Osteoblast (primary cell): ENCODE data around the gene MAP3K7CL. TPM values are rescaled to one million over a fixed set of nuclear protein-coding genes. Genes with fewer than 3 reads are reported as not detected.
"Not testable (repeated sequence)": the region's sequence is repeated elsewhere in the genome, so short reads cannot be mapped to it uniquely, and the experiment has no call there.

Source experiments
- DNase-seq: peaks from one replicate; pipeline ENCODE4 v3.0.0; 2011; ENCODE audit warnings: low spot score, mixed read lengths; ENCODE audit not compliant: insufficient read length; ENCODE audit errors: missing footprints
- H2AFZ ChIP-seq: 2 replicates; pipeline ENCODE4 v1.6.0; 2011; ENCODE audit warnings: mild to moderate bottlenecking, low read length
- H3K27ac ChIP-seq: 2 replicates; pipeline ENCODE4 v1.5.1; 2011; ENCODE audit warnings: mild to moderate bottlenecking, low read depth, low read length, moderate library complexity
- H3K27me3 ChIP-seq: 2 replicates; pipeline ENCODE4 v1.6.0; 2012; ENCODE audit warnings: mild to moderate bottlenecking, control low read depth, inconsistent platforms, low read length, moderate library complexity; ENCODE audit not compliant: insufficient read depth
- H3K36me3 ChIP-seq: 2 replicates; pipeline ENCODE4 v1.5.1; 2011; ENCODE audit warnings: mild to moderate bottlenecking, low read length, control low read depth, moderate library complexity; ENCODE audit not compliant: insufficient read depth
- H3K4me1 ChIP-seq: 2 replicates; pipeline ENCODE4 v1.5.1; 2011; ENCODE audit warnings: mild to moderate bottlenecking, low read length, control low read depth, moderate library complexity; ENCODE audit not compliant: insufficient read depth
- H3K4me2 ChIP-seq: 2 replicates; pipeline ENCODE4 v1.6.0; 2011; ENCODE audit warnings: mild to moderate bottlenecking, low read length; ENCODE audit not compliant: insufficient read depth
- H3K4me3 ChIP-seq: fragments of 200-600 bp; sonication (generic); 3 replicates; pipeline ENCODE4 v1.5.1; 2012; ENCODE audit warnings: mild to moderate bottlenecking, low read length, inconsistent platforms; ENCODE audit not compliant: insufficient read depth
- H3K79me2 ChIP-seq: 2 replicates; pipeline ENCODE4 v1.6.0; 2012; ENCODE audit warnings: mild to moderate bottlenecking, low read length, control low read depth, inconsistent platforms; ENCODE audit not compliant: insufficient read depth
- H3K9me3 ChIP-seq: 2 replicates; pipeline ENCODE4 v1.5.1; 2011; ENCODE audit warnings: low read depth, low read length, control low read depth
- H4K20me1 ChIP-seq: 2 replicates; pipeline ENCODE4 v1.6.0; 2012; ENCODE audit warnings: mild to moderate bottlenecking, low read length, control low read depth; ENCODE audit not compliant: insufficient read depth
- total RNA-seq: library from RNA; depleted of rRNA; stranded (reverse); fragments of >200 nt; gene quantifications from 2 replicates; pipeline ENCODE4 v1.2.3, GENCODE V29; 2012
- TF ChIP-seq, protein P1 (sequence below): IDR thresholded peaks from 2 replicates; pipeline ENCODE4 v1.5.1; 2011; ENCODE audit warnings: mild to moderate bottlenecking, low read depth, low read length, moderate library complexity; ENCODE audit errors: extremely low read depth

Gene MAP3K7CL
- total RNA-seq, 1 donor: 19.9 TPM

DNA sequence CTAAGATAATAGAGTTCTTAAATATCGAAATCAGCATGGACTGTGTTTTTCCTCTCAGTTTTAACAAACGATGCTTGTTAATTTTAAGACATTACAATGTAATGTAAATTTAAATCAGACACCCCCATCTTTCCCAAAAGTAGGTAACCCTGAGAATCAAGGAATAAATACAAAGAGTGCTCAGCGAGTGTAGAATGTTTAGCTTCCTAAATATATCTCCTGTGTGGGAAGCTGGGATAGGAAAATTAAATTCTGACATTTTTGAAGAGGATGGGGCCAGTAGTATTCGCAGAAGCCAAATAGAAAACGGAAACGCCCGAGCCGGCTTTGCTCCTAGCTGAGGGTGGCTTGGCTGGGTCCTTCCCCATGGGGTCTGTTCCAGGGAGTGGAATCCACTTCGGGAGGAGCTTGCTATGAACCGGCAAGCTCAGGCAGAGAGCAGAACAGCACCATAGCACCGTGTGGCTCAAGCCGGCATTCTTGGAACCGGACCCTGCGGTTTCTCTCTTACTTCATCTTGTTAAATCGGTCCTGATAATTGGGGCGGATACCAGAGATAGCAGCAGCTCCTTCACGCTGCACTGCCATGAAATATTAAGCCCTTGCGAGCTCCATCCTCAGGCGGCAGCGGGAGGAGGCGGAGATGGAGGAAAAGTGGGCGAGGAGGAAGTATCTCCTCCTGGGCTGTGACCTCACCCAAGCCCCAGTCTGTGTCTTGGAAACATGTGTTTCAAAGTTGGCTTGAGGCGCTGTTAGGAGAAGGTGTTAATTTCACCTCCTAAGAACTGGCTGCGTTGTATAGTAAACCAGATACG, 24.9 kb downstream of the MAP3K7CL start:
- H3K4me1 ChIP-seq: peaks cover 17% of the 10 kb centered on the region
- peaks cover 1% of the 10 kb centered on the region for H3K36me3 ChIP-seq
- H3K27me3 ChIP-seq: no peaks in the 10 kb centered on the region
- H3K79me2 ChIP-seq: no peaks in the 10 kb centered on the region
- H4K20me1 ChIP-seq: no peaks in the 10 kb centered on the region
- TF ChIP-seq, protein P1, sequence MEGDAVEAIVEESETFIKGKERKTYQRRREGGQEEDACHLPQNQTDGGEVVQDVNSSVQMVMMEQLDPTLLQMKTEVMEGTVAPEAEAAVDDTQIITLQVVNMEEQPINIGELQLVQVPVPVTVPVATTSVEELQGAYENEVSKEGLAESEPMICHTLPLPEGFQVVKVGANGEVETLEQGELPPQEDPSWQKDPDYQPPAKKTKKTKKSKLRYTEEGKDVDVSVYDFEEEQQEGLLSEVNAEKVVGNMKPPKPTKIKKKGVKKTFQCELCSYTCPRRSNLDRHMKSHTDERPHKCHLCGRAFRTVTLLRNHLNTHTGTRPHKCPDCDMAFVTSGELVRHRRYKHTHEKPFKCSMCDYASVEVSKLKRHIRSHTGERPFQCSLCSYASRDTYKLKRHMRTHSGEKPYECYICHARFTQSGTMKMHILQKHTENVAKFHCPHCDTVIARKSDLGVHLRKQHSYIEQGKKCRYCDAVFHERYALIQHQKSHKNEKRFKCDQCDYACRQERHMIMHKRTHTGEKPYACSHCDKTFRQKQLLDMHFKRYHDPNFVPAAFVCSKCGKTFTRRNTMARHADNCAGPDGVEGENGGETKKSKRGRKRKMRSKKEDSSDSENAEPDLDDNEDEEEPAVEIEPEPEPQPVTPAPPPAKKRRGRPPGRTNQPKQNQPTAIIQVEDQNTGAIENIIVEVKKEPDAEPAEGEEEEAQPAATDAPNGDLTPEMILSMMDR: no peak
- peak; percentile 68 for DNase-seq
- H3K9me3 ChIP-seq: no peaks in the 10 kb centered on the region
- peak overlapping the region; percentile 67 for H3K27ac ChIP-seq
- H2AFZ ChIP-seq: peak overlapping the region; percentile 71
- peak overlapping the region; percentile 82 for H3K4me2 ChIP-seq
- H3K4me3 ChIP-seq: peak overlapping the region; percentile 57

DNA sequence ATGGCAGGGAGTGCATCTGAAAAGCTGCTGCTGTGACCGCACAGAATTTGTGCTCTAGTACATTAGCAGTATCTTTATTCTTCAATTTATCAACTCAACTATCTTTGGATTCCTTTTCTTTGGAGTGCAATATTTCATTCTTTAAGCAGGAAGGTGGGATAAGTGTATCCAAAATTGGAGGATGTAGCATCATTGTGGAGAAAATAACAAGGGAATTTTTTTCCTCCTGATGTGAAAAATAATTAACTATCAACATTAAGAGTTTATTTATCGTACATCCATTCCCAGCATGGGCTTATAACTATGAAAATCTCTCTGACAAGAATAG, 25.5 kb downstream of the MAP3K7CL start:
- no peaks in the 10 kb centered on the region for H3K9me3 ChIP-seq
- H3K27me3 ChIP-seq: no peaks in the 10 kb centered on the region
- H4K20me1 ChIP-seq: no peaks in the 10 kb centered on the region
- TF ChIP-seq, protein P1: no peak
- peak overlapping the region; percentile 71 for H2AFZ ChIP-seq
- no peaks in the 10 kb centered on the region for H3K79me2 ChIP-seq
- peak overlapping the region; percentile 67 for H3K27ac ChIP-seq
- H3K4me3 ChIP-seq: peak overlapping the region; percentile 57
- H3K4me1 ChIP-seq: peaks cover 17% of the 10 kb centered on the region
- peaks cover 4% of the 10 kb centered on the region for H3K36me3 ChIP-seq
- peak overlapping the region; percentile 82 for H3K4me2 ChIP-seq
- DNase-seq: no peak

DNA sequence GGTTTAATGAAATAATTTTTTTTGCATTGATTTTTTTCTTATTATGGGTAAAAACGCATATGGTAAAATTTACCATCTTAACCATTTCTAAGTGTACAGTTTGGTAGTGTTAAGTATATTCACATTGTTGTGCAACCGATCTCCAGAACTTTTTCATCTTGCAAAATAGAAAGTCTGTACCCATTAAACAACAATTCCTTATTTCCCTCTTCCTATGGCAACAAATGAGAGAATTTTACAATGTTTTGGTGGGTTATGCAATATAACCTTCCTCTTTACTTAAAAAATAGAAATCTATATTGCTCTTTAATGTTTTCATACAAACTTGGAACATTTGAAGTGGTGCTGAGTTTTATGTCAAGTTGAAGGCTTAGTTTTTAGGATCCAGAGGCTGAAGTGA, 26.6 kb downstream of the MAP3K7CL start:
- Histone ChIP-seq H3K9me3 (no peaks in the 10 kb centered on the region), H2AFZ (no peak overlapping the region), H3K27me3 (no peaks in the 10 kb centered on the region), H3K4me3 (no peak overlapping the region), H3K4me2 (no peak overlapping the region), H3K36me3 (peaks cover 4% of the 10 kb centered on the region), H3K79me2 (no peaks in the 10 kb centered on the region), H3K4me1 (peaks cover 17% of the 10 kb centered on the region), H3K27ac (no peak overlapping the region), H4K20me1 (no peaks in the 10 kb centered on the region)
- no peak for DNase-seq
- TF ChIP-seq, protein P1: no peak

DNA sequence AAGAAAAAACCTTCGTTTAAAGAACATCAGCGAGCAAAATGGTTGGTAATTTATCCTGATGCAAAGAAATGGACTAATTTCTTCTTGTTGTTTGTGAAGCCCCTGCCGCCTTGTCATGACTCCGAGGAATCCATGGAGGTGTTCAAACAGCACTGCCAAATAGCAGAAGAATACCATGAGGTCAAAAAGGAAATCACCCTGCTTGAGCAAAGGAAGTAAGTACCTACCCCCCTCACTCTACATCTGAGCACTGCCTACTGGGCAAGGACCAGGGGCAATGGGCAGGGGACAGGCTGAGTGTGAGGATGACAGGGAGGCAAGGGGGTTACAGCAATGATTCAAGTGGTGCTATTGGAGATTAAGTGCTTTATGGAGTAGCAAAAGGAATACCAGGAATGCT, 29.4 kb downstream of the MAP3K7CL start:
- Histone ChIP-seq H3K4me1 (peaks cover 34% of the 10 kb centered on the region), H3K36me3 (peaks cover 4% of the 10 kb centered on the region), H4K20me1 (no peaks in the 10 kb centered on the region), H3K4me2 (no peak overlapping the region), H3K79me2 (no peaks in the 10 kb centered on the region), H3K4me3 (no peak overlapping the region), H3K27me3 (no peaks in the 10 kb centered on the region), H2AFZ (no peak overlapping the region), H3K9me3 (no peaks in the 10 kb centered on the region), H3K27ac (no peak overlapping the region)
- DNase-seq: no peak
- TF ChIP-seq, protein P1: no peak

DNA sequence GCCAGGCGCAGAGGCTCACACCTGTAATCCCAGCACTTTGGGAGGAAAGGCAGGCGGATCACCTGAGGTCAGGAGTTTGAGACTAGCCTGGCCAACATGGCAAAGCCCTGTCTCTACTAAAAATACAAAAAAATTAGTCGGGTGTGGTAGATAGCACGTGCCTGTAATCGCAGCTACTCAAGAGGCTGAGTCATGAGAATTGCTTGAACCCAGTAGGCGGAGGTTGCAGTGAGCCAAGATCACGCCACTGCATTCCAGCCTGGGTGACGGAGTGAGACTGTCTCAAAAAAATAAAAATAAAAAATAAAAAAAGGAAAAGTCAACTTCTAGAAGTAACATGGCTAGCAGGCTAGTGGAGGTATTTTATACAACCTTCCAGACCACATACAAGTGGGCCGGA, 32.4 kb downstream of the MAP3K7CL start:
- H3K4me3 ChIP-seq, H3K36me3 ChIP-seq, DNase-seq, H2AFZ ChIP-seq, H4K20me1 ChIP-seq, H3K9me3 ChIP-seq, H3K27me3 ChIP-seq: not testable (repeated sequence)
- Histone ChIP-seq H3K4me1 (peaks cover 23% of the 10 kb centered on the region), H3K79me2 (peaks cover 13% of the 10 kb centered on the region), H3K4me2 (peak overlapping the region; percentile 62), H3K27ac (peak overlapping the region; percentile 93)
